Peyer's patch (tissue), 4 donors: Measurements from ENCODE around the gene GAL3ST1. TPM values are rescaled to one million over a fixed set of nuclear protein-coding genes. Genes with fewer than 3 reads are reported as not detected.

Experiments used
- DNase-seq, 3 donors: peaks; one replicate each; pipeline ENCODE4 v3.0.0-alpha.2; 2017 to 2019
- H3K27ac ChIP-seq, 4 donors: fragments of 200-600 bp; sonication (generic); one replicate each; pipeline ENCODE4 v1.5.1; 2016 to 2019
- H3K27me3 ChIP-seq, 2 donors: fragments of 200-600 bp; sonication (generic); one replicate each; pipeline ENCODE4 v1.5.1; 2019
- H3K36me3 ChIP-seq, 3 donors: fragments of 200-600 bp; sonication (generic); one replicate each; pipeline ENCODE4 v1.5.1; 2016 to 2019
- H3K4me1 ChIP-seq, 4 donors: fragments of 200-600 bp; sonication (generic); one replicate each; pipeline ENCODE4 v1.5.1; 2016 to 2019
- H3K4me3 ChIP-seq, 4 donors: fragments of 200-600 bp; sonication (generic); 1 replicate in 3 of 4; 2 replicates in 1 of 4; pipeline ENCODE4 v1.5.1; 2016 to 2019; ENCODE audit warnings: mild to moderate bottlenecking in 1 of 4
- H3K9me3 ChIP-seq, 4 donors: fragments of 200-600 bp; sonication (generic); one replicate each; pipeline ENCODE4 v1.5.1; 2016 to 2019; ENCODE audit warnings: mild to moderate bottlenecking in 1 of 4
- CTCF ChIP-seq, 6 experiments: fragments of 450-650 bp in 4 of 6; fragments of 200-600 bp in 2 of 6; sonication (generic) in 1 of 6; IDR thresholded peaks; one replicate each; pipeline ENCODE4 v1.5.1; 2017 to 2019; ENCODE audit warnings: antibody characterized with exemption in 6 of 6, mild to moderate bottlenecking in 3 of 6, moderate library complexity in 1 of 6
- POLR2A ChIP-seq, 2 donors: fragments of 450-650 bp; IDR thresholded peaks; one replicate each; pipeline ENCODE4 v1.5.1; 2017; ENCODE audit warnings: antibody characterized with exemption in 2 of 2, mild to moderate bottlenecking in 2 of 2, moderate library complexity in 2 of 2
- total RNA-seq, 4 donors: library from RNA; depleted of rRNA; stranded (reverse); fragments of >200 nt; gene quantifications; one replicate each; pipeline ENCODE4 v1.1.0, GENCODE V29; 2016

GAL3ST1 gene
- total RNA-seq, 4 donors from 2014 or later = 19.0 to 98.5 (median 57.2) TPM

- no peaks in the 10 kb centered on the region for H3K27me3 ChIP-seq
- H3K4me3 ChIP-seq = peak overlapping the region in 2 of 4 donors; percentile 64 to 69
- TF ChIP-seq CTCF (IDR thresholded peaks at IDR 0.05) (no peak), POLR2A (IDR thresholded peaks at IDR 0.05) (no peak)
- DNase-seq = no peak
- peaks cover 0 to 37% (median 11%) of the 10 kb centered on the region in 4 donors for H3K4me1 ChIP-seq
- peak overlapping the region in 3 of 4 donors; percentile 75 to 77 (median 77) for H3K27ac ChIP-seq
- H3K36me3 ChIP-seq = peaks cover 0 to 20% (median 0%) of the 10 kb centered on the region in 3 donors
- no peaks in the 10 kb centered on the region for H3K9me3 ChIP-seq
Measured at GRCh38 chr22:30607939-30608338, 33.5 kb upstream of the GAL3ST1 start.

GRCh38 chr22:30607300-30607930, 33.0 kb upstream of the GAL3ST1 start:
- no peaks in the 10 kb centered on the region for H3K27me3 ChIP-seq
- peaks cover 0 to 15% (median 0%) of the 10 kb centered on the region in 3 donors for H3K36me3 ChIP-seq
- peak overlapping the region; percentile 46 to 69 (median 56) for H3K4me3 ChIP-seq
- no peaks in the 10 kb centered on the region for H3K9me3 ChIP-seq
- DNase-seq = no peak
- H3K4me1 ChIP-seq = peaks cover 0 to 37% (median 11%) of the 10 kb centered on the region in 4 donors
- peak in 1 of 2 donors; percentile 1 for TF ChIP-seq POLR2A (IDR thresholded peaks at IDR 0.05)
- no peak for TF ChIP-seq CTCF (IDR thresholded peaks at IDR 0.05)
- H3K27ac ChIP-seq = peak overlapping the region; percentile 73 to 91 (median 76)

DNA sequence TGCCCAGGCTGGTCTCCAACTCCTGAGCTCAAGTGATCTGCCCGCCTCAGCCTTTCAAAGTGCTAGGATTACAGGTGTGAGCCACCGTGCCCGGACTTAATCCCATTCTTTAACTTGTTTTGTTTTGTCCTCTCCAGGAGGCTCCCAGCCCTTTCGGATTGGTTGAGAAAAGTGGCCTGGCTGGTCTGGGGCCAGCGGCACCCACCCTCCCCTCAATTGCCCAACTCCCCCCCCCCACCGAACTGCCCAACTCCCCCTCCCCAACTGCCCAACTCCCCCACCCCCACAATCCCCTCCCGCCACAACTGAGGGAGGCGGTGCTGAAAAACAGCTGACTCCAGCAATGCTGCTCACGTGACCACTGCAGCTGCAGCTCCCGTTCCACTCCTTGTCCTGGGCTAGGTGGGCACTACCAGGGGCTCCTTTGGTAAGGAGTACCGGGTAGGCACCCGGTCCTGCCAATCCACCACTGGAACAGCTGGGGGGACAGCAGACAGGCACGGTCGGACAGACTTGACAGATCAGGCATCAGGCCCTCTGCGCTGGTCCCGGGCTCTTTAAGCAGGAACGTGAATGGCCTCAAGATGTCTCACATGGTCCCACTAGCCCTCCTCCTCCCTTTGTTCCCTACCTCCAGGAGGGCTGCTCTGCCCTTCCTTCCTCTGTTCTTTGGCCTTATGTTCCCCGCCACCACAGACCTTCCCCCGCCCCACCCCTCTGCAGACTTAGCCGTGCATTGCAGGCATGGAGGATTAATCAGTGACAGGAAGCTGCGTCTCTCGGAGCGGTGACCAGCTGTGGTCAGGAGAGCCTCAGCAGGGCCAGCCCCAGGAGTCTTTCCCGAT, 32.2 kb upstream of the GAL3ST1 start, which contains the start of gene TCN2:
Gene TCN2 (plus strand): TSS at position 720 of the 845 bp plus-strand sequence. CDS start 158 bp downstream, outside the sequence.
- Histone ChIP-seq H3K4me1 (peaks cover 0 to 37% (median 11%) of the 10 kb centered on the region in 4 donors), H3K9me3 (no peaks in the 10 kb centered on the region)

DNA sequence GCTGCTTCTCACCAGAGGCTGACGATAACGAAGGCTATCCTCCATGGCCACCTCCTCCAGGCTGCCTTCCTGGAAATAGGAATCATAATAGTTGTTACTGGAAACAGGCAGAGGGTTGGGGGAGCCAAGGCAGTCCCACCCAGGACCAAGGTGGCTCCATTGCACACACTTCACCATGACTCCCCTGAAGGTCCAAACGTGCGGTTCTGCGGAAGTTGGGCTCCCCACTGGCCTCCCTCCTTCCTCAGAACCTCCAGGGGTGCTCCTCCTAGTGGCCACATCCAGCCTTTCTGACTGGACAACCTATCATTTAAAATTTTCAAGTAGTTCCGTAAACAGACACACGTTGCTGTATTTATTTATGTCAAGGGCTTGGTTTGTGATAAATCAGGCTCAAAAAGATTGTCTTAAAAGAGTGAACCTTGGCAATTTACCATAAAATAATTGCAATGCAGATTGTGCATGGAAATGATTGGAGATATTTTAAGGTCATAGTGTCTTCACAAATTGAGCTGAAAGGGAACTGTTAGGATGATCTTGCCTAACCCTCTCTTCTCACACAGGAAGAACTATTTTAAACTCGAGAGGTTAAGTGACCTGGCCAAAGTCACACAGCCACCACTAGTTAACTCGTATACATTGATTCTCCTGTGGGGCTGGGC, 31.1 kb upstream of the GAL3ST1 start:
- peak overlapping the region in 3 of 4 donors; percentile 4 to 69 (median 64) for H3K4me3 ChIP-seq
- peak overlapping the region in 2 of 4 donors; percentile 36 to 77 for H3K27ac ChIP-seq
- no peaks in the 10 kb centered on the region for H3K9me3 ChIP-seq
- H3K27me3 ChIP-seq = no peaks in the 10 kb centered on the region
- peaks cover 0 to 37% (median 11%) of the 10 kb centered on the region in 4 donors for H3K4me1 ChIP-seq
- DNase-seq = peak; percentile 46 to 83 (median 68)
- TF ChIP-seq CTCF (IDR thresholded peaks at IDR 0.05) = peak; percentile 22 to 80 (median 68)
- no peak for TF ChIP-seq POLR2A (IDR thresholded peaks at IDR 0.05)
- no peaks in the 10 kb centered on the region for H3K36me3 ChIP-seq

More for the DNA sequence above, 32.2 kb upstream of the GAL3ST1 start, which contains the start of gene TCN2:
- Histone ChIP-seq H3K27me3 (no peaks in the 10 kb centered on the region), H3K4me3 (peak within 1 kb of the TSS; percentile 46 to 69 (median 56)), H3K27ac (peak within 1 kb of the TSS; percentile 73 to 91 (median 76)), H3K36me3 (peaks cover 0 to 8% (median 0%) of the 10 kb centered on the region in 3 donors)
- TF ChIP-seq CTCF (IDR thresholded peaks at IDR 0.05) (no peak), POLR2A (IDR thresholded peaks at IDR 0.05) (peak; percentile 69 to 82)
- DNase-seq = peak; percentile 58 to 90 (median 89)

- H3K9me3 ChIP-seq = no peaks in the 10 kb centered on the region
- no peak for TF ChIP-seq POLR2A (IDR thresholded peaks at IDR 0.05)
- no peak for TF ChIP-seq CTCF (IDR thresholded peaks at IDR 0.05)
- DNase-seq = no peak
- no peak overlapping the region for H3K4me3 ChIP-seq
- H3K36me3 ChIP-seq = no peaks in the 10 kb centered on the region
- no peaks in the 10 kb centered on the region for H3K27me3 ChIP-seq
- peaks cover 0 to 32% (median 10%) of the 10 kb centered on the region in 4 donors for H3K4me1 ChIP-seq
- no peak overlapping the region for H3K27ac ChIP-seq
Measured at GRCh38 chr22:30604723-30605122, 30.3 kb upstream of the GAL3ST1 start.
